Neuron (in vitro differentiated cells): Measurements from ENCODE around the gene UCKL1.

Experiments used
- H2AFZ ChIP-seq: one replicate; pipeline ENCODE4 v1.6.1; 2013; ENCODE audit warnings: low read depth, mild to moderate bottlenecking, inconsistent platforms, low read length, moderate library complexity
- H3K27me3 ChIP-seq: one replicate; pipeline ENCODE4 v1.6.1; 2013; ENCODE audit warnings: low read length; ENCODE audit not compliant: insufficient read depth
- H3K36me3 ChIP-seq: one replicate; pipeline ENCODE4 v1.6.1; 2013; ENCODE audit warnings: low read length; ENCODE audit not compliant: insufficient read depth
- H3K4me1 ChIP-seq: one replicate; pipeline ENCODE4 v1.6.1; 2013; ENCODE audit warnings: low read length; ENCODE audit not compliant: insufficient read depth
- H3K4me3 ChIP-seq: 2 replicates; pipeline ENCODE4 v1.5.1; 2013; ENCODE audit warnings: mild to moderate bottlenecking, low read length, moderate library complexity
- H3K9me3 ChIP-seq: one replicate; pipeline ENCODE4 v1.6.1; 2013; ENCODE audit warnings: low read length

The UCKL1 gene

DNA sequence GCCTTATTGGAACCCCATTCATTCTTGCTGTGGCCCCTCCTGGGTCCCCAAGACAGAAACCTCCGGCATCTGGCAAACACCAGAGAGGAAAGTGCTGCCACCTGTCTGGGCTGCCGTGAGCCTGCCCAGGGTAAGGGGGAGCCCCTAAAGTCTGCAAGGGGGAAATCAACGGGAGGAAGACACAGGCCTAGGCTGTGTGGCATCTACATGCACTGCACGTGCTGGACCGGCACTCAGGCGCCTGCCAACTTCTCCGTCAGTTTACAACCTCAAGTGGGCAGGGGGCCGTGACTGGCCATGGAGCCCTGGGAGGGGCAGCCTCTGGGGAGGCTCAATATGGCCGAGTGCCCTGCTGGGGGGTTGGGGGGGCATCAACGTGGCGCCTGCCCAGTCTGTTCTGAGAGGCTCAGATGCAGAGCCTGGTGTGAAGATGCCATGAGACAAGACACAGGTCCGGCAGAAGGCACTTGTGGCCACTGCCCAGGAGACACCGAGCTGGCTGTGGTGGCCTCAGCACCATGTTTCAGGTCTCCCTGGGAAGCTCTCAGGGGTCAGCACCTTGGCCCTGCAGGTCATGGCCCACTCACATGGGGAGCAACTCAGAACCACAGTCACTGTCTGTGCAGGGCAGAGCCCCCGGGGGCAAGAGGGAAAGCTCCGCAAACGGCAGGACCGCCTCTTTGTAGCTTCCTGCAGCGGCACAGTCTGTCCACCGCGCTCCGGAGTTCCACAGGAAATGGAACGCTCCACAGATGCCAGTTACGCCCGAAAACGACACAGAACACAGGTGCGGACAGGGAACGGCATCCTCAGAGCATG lies 8.4 kb downstream of the UCKL1 start:
- H3K36me3 ChIP-seq, result peaks cover 31% of the 10 kb centered on the region
- no peak overlapping the region for H2AFZ ChIP-seq
- H3K9me3 ChIP-seq, result no peaks in the 10 kb centered on the region
- no peak overlapping the region for H3K4me3 ChIP-seq
- H3K27me3 ChIP-seq, result no peaks in the 10 kb centered on the region
- peaks cover 17% of the 10 kb centered on the region for H3K4me1 ChIP-seq

GRCh38 chr20:63946986-63947637 lies 9.1 kb downstream of the UCKL1 start:
- peaks cover 28% of the 10 kb centered on the region for H3K36me3 ChIP-seq
- H2AFZ ChIP-seq, result no peak overlapping the region
- H3K4me1 ChIP-seq, result peaks cover 17% of the 10 kb centered on the region
- no peaks in the 10 kb centered on the region for H3K9me3 ChIP-seq
- H3K4me3 ChIP-seq, result no peak overlapping the region
- no peaks in the 10 kb centered on the region for H3K27me3 ChIP-seq

- Histone ChIP-seq H3K4me3 (no peak overlapping the region), H3K9me3 (no peaks in the 10 kb centered on the region), H2AFZ (no peak overlapping the region), H3K36me3 (peaks cover 29% of the 10 kb centered on the region), H3K27me3 (no peaks in the 10 kb centered on the region), H3K4me1 (peaks cover 17% of the 10 kb centered on the region)
These were observed 10.0 kb downstream of the UCKL1 start for GRCh38 chr20:63945921-63946920.

- H3K27me3 ChIP-seq, result no peaks in the 10 kb centered on the region
- H3K9me3 ChIP-seq, result peaks cover 2% of the 10 kb centered on the region
- H3K4me3 ChIP-seq, result no peak overlapping the region
- H3K4me1 ChIP-seq, result peaks cover 17% of the 10 kb centered on the region
- peaks cover 40% of the 10 kb centered on the region for H3K36me3 ChIP-seq
- no peak overlapping the region for H2AFZ ChIP-seq
These were observed 11.1 kb downstream of the UCKL1 start for GRCh38 chr20:63945031-63945658.

GRCh38 chr20:63944078-63944941 lies 11.9 kb downstream of the UCKL1 start:
- peaks cover 46% of the 10 kb centered on the region for H3K36me3 ChIP-seq
- H3K4me1 ChIP-seq, result peaks cover 8% of the 10 kb centered on the region
- H3K9me3 ChIP-seq, result peaks cover 3% of the 10 kb centered on the region
- H3K27me3 ChIP-seq, result no peaks in the 10 kb centered on the region
- no peak overlapping the region for H2AFZ ChIP-seq
- H3K4me3 ChIP-seq, result no peak overlapping the region

- Histone ChIP-seq H3K36me3 (peaks cover 50% of the 10 kb centered on the region), H3K9me3 (peaks cover 4% of the 10 kb centered on the region), H3K27me3 (no peaks in the 10 kb centered on the region), H2AFZ (no peak overlapping the region), H3K4me1 (peaks cover 3% of the 10 kb centered on the region), H3K4me3 (no peak overlapping the region)
These were observed 12.5 kb downstream of the UCKL1 start for GRCh38 chr20:63943808-63944077.

DNA sequence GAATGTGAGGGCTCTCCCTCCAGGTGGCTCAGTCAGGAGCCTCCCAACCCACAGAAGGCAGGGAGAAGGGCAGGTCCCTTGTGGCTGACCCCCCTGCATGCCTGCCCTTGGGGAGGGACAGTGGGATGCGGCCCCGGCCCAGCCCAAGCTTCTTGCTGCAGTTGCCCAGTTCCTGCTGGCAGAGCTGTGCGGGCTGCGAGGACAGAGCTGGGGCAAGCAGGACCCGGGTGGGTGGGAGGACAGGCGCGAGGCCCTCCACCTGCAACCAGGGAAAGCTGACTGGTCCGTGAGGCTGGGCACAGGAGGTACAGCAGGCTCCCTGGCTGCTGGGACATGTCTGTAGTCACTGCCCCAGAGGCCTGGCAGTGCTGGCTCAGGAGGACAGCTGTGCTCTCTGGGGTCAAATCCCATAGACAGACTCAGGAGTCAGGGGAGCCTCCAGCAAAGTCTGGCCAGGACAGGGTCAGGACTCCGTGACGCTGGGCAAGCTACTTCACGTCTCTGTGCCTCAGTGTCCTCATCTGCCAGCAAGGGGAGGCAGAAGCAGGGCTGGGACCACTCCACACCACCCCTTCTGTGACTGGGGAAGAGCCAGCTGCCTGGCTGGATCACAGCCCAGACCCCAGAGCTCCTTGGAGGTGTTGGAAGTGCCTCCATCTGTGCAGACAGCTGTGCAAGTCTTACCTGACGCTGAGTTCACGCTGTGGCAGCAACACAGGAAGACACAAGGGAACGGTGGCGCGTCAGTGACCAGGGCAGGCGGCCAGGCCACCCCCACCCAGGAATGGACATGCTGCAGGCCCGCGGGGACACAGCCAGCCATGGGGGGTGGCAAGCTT lies 13.0 kb downstream of the UCKL1 start:
- Histone ChIP-seq H3K9me3 (peaks cover 4% of the 10 kb centered on the region), H3K4me3 (no peak overlapping the region), H2AFZ (no peak overlapping the region), H3K27me3 (no peaks in the 10 kb centered on the region), H3K4me1 (no peaks in the 10 kb centered on the region), H3K36me3 (peaks cover 51% of the 10 kb centered on the region)

DNA sequence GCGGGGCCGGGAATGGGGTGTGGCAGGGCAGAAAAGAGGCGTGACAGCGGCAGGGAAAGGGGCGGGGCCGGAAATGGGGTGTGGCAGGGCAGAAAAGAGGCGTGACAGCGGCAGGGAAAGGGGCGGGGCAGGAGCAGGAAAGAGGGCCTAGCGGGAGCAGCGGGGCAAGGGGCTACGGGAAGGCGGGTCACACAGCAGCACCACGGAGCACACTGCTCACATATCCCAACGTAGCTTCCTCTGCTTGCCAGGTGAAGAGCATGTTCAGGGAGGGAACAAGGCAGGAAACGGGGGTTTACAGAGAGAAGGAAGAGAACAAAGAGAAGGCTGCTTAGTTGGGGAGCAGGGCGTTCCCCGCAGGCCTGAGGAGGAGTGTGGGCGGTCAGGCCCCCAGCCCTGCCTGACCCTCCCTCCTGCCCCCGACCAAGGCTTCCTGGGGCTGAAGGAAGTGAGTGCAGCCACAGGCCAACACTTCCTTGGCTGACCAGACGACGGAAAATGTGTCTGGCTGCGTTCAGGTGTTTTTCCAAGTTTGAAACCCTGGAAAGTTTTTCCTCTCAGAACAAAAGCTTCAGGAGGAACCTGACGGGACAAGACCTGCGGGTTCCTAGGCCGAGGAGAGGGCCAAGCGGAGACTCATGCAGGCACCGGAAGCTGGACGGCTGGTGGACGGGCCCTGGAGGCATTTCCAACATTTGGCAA lies 13.8 kb downstream of the UCKL1 start:
- Histone ChIP-seq H3K4me3 (no peak overlapping the region), H2AFZ (no peak overlapping the region), H3K9me3 (peaks cover 9% of the 10 kb centered on the region), H3K36me3 (peaks cover 55% of the 10 kb centered on the region), H3K4me1 (no peaks in the 10 kb centered on the region), H3K27me3 (no peaks in the 10 kb centered on the region)

DNA sequence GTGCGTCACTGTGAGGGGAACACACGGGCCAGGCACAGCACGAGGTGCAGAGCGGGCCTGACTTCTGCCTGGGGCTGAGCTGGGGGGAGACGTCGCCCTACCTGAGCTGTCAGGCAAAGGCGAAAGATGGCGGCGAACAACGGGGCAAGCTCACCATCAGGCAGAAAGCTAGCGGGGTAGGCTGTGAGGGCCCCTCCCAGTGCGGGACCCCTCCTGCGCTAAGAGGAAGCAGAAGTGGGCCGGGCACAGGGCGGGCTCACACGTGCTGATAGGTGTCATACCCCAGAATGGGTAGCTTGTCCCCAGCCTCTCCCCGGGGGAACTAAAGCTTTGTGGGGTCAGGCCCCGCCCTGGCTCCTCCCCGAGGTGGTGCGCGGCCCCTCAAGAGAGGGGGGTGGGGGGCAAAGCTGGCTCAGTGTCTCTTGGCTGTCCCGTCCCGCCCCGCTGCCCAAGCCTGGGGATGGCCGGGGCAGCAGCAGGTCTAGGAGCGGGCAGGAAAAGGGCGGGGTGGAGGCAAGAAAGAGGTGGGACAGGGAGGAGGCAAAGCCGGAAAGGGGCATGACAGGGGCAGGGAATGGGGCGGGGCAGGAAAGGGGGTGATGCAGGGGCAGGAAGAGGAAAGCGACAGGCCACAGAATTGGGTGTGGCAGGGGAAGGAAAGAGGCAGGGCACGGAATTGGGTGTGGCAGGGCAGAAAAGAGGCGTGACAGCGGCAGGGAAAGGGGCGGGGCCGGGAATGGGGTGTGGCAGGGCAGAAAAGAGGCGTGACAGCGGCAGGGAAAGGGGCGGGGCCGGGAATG lies 14.7 kb downstream of the UCKL1 start:
- Histone ChIP-seq H3K9me3 (peaks cover 9% of the 10 kb centered on the region), H2AFZ (no peak overlapping the region), H3K36me3 (peaks cover 57% of the 10 kb centered on the region), H3K4me1 (no peaks in the 10 kb centered on the region), H3K27me3 (no peaks in the 10 kb centered on the region), H3K4me3 (no peak overlapping the region)

- Histone ChIP-seq H3K4me3 (no peak overlapping the region), H3K27me3 (no peaks in the 10 kb centered on the region), H2AFZ (no peak overlapping the region), H3K36me3 (peaks cover 61% of the 10 kb centered on the region), H3K9me3 (peaks cover 9% of the 10 kb centered on the region), H3K4me1 (no peaks in the 10 kb centered on the region)
These were observed 15.5 kb downstream of the UCKL1 start for GRCh38 chr20:63940472-63941266.
